HL-60 (cell line): Measurements from ENCODE around the gene MLLT1.

Experiments used
- DNase-seq, 2 experiments: peaks; one replicate each; pipeline ENCODE4 v3.0.0-alpha.2; 2010 to 2020; ENCODE audit warnings: low read depth in 1 of 2, low spot score in 1 of 2
- H3K27ac ChIP-seq: fragments of 250-450 bp; sonication (Bioruptor Pico); replicated peaks from 2 replicates; pipeline ENCODE4 v1.5.1; 2020; ENCODE audit warnings: mild to moderate bottlenecking, moderate library complexity
- H3K27me3 ChIP-seq: fragments of 250-450 bp; sonication (Bioruptor Pico); 2 replicates; pipeline ENCODE4 v1.5.1; 2021; ENCODE audit warnings: mild to moderate bottlenecking, moderate library complexity; ENCODE audit not compliant: insufficient read depth, poor library complexity, severe bottlenecking
- H3K4me3 ChIP-seq: replicated peaks from 2 replicates; pipeline ENCODE4 v1.5.1; 2011; ENCODE audit warnings: mild to moderate bottlenecking, control low read depth, low read length; ENCODE audit not compliant: insufficient read depth
- CTCF ChIP-seq: IDR thresholded peaks from one replicate; pipeline ENCODE4 v1.5.1; 2011; ENCODE audit warnings: low read length, control low read depth, inconsistent platforms; ENCODE audit not compliant: insufficient read depth
- GABPA ChIP-seq: IDR thresholded peaks from 2 replicates; pipeline ENCODE4 v1.6.1; 2012; ENCODE audit warnings: low read depth
- POLR2AphosphoS5 ChIP-seq: IDR thresholded peaks from 2 replicates; pipeline ENCODE4 v1.6.1; 2012; ENCODE audit warnings: low read depth
- SPI1 ChIP-seq: IDR thresholded peaks from 2 replicates; pipeline ENCODE4 v1.6.1; 2012; ENCODE audit warnings: low read depth, mild to moderate bottlenecking, borderline replicate concordance
- TF ChIP-seq, protein P1 (sequence below): IDR thresholded peaks from 2 replicates; pipeline ENCODE4 v1.6.1; 2012; ENCODE audit warnings: low read depth; ENCODE audit not compliant: insufficient replicate concordance

Gene MLLT1

DNA sequence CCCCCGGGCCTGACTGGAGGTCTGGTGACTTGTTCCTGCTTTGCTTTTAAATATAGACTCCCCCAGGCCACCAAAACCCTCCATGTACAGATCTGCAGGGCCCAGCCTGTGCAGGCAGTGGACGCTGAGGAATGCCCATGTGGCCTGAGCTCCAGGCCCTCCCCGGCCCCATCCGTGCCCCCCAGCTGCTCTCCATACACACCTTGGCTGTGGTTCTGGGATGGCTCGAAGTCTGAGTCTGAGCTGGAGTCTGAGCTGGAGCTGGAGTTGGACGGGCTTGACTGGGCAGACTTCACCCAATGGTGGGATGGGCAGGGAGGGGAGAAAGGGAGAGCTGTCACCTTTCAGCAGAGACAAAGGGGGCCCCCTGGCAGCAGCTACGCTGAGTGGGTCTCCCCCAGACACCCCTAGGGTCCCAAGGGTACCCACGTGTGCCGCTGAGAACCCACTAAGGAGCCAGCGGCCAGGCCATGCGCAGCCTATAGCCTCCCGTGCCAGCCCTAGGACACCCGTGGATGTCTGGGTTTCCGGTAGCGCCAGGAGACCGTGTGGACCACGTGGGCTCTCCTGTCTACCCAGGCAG, 61.9 kb downstream of the MLLT1 start:
- DNase-seq, result no peak
- no peak overlapping the region for H3K4me3 ChIP-seq
- no peaks in the 10 kb centered on the region for H3K27me3 ChIP-seq
- no peak overlapping the region for H3K27ac ChIP-seq
- no peak for TF ChIP-seq CTCF
- TF ChIP-seq SPI1, result no peak
- TF ChIP-seq POLR2AphosphoS5, result no peak
- no peak for TF ChIP-seq GABPA
- TF ChIP-seq, protein P1, sequence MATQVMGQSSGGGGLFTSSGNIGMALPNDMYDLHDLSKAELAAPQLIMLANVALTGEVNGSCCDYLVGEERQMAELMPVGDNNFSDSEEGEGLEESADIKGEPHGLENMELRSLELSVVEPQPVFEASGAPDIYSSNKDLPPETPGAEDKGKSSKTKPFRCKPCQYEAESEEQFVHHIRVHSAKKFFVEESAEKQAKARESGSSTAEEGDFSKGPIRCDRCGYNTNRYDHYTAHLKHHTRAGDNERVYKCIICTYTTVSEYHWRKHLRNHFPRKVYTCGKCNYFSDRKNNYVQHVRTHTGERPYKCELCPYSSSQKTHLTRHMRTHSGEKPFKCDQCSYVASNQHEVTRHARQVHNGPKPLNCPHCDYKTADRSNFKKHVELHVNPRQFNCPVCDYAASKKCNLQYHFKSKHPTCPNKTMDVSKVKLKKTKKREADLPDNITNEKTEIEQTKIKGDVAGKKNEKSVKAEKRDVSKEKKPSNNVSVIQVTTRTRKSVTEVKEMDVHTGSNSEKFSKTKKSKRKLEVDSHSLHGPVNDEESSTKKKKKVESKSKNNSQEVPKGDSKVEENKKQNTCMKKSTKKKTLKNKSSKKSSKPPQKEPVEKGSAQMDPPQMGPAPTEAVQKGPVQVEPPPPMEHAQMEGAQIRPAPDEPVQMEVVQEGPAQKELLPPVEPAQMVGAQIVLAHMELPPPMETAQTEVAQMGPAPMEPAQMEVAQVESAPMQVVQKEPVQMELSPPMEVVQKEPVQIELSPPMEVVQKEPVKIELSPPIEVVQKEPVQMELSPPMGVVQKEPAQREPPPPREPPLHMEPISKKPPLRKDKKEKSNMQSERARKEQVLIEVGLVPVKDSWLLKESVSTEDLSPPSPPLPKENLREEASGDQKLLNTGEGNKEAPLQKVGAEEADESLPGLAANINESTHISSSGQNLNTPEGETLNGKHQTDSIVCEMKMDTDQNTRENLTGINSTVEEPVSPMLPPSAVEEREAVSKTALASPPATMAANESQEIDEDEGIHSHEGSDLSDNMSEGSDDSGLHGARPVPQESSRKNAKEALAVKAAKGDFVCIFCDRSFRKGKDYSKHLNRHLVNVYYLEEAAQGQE, result no peak

DNA sequence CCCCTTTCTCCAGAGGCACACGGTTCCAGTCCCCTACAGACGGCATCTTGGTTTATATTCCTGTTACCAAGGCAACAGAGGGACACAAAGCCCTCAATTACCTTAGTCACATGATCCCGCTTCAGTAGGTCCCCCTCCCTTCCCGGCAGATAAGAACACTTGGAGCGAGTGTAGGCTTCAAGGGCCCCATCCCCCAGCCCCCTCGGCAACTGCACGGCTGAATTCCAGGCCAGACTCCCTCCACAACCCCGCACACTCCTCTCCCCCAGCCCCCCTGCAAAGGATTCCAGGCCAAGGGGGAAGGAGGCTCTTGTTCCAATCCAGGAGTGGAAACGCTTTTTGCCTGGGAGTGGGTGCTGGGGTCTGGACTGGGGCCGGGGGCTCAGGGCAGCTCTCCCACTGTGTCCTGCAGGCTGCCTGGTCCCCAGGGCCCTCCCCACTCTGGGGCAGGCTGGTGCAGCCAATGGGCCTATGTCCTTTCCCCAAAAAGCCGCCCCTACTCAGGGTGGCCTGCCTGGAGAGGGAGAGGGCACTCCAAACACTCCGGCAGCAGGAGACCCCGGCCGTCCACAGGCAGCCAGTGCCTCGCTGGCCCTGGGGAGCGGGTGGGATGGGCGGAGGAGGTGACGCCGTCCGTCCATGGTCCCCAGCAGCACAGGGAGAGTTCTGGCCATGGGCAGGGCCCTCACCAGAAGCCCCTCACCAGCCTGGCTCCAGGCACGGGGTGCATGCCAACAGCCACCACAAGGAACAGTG, 62.6 kb downstream of the MLLT1 start:
- no peak overlapping the region for H3K4me3 ChIP-seq
- no peaks in the 10 kb centered on the region for H3K27me3 ChIP-seq
- H3K27ac ChIP-seq, result no peak overlapping the region
- TF ChIP-seq, protein P1, result no peak
- TF ChIP-seq GABPA (no peak), SPI1 (no peak), CTCF (no peak), POLR2AphosphoS5 (no peak; the same call in 1 of the 2 replicates)
- no peak for DNase-seq

GRCh38 chr19:6216236-6216995, 63.4 kb downstream of the MLLT1 start:
- no peak for DNase-seq
- H3K27ac ChIP-seq, result no peak overlapping the region

More at GRCh38 chr19:6216236-6216995, 63.4 kb downstream of the MLLT1 start:
- no peak overlapping the region for H3K4me3 ChIP-seq
- H3K27me3 ChIP-seq, result no peaks in the 10 kb centered on the region
- no peak for TF ChIP-seq CTCF
- TF ChIP-seq, protein P1, result no peak
- TF ChIP-seq POLR2AphosphoS5, result no peak
- TF ChIP-seq GABPA, result no peak
- TF ChIP-seq SPI1, result no peak
